GM21528 (cell line): ENCODE measurements around the gene CHST5.
"Not testable (repeated sequence)": the region's sequence is repeated elsewhere in the genome, so short reads cannot be mapped to it uniquely, and the experiment has no call there.

Source experiments
- ATAC-seq: cut with Tn5 transposase; IDR thresholded peaks from one replicate; pipeline ENCODE4 v1.9.1; 2021; ENCODE audit warnings: mild to moderate bottlenecking, moderate library complexity; ENCODE audit not compliant: unreplicated experiment, low FRiP score

The CHST5 gene

GRCh38 chr16:75514296-75514695 is 21.6 kb downstream of the CHST5 start:
- ATAC-seq, result no peak

GRCh38 chr16:75506574-75506973 is 29.3 kb downstream of the CHST5 start:
- no peak for ATAC-seq

- ATAC-seq, result no peak
Observed at GRCh38 chr16:75506107-75506506, 29.8 kb downstream of the CHST5 start.

- no peak for ATAC-seq
Observed at GRCh38 chr16:75503801-75504200, 32.1 kb downstream of the CHST5 start.

GRCh38 chr16:75502916-75503605 is 32.8 kb downstream of the CHST5 start:
- no peak for ATAC-seq

- not testable (repeated sequence) for ATAC-seq
Observed at GRCh38 chr16:75501820-75502219, 34.1 kb downstream of the CHST5 start.

GRCh38 chr16:75501359-75501758 is 34.5 kb downstream of the CHST5 start:
- no peak for ATAC-seq

- not testable (repeated sequence) for ATAC-seq
Observed at GRCh38 chr16:75498605-75499322, 37.1 kb downstream of the CHST5 start.

GRCh38 chr16:75497558-75497957 is 38.4 kb downstream of the CHST5 start:
- ATAC-seq, result no peak

- ATAC-seq, result peak; percentile 52
Observed at GRCh38 chr16:75495076-75495674, 40.7 kb downstream of the CHST5 start, which contains the start of gene CHST6. Gene CHST6 (minus strand): TSS chr16:75495441. CDS start chr16:75479828, 15,613 bp downstream.

GRCh38 chr16:75494661-75495075 is 41.2 kb downstream of the CHST5 start:
- no peak for ATAC-seq

- ATAC-seq, result no peak
Observed at GRCh38 chr16:75494184-75494583, 41.7 kb downstream of the CHST5 start.

- ATAC-seq, result no peak
Observed at GRCh38 chr16:75491876-75492275, 44.0 kb downstream of the CHST5 start.

GRCh38 chr16:75488322-75488721 is 47.6 kb downstream of the CHST5 start:
- ATAC-seq, result no peak

- ATAC-seq, result no peak
Observed at GRCh38 chr16:75486676-75487313, 49.1 kb downstream of the CHST5 start.

GRCh38 chr16:75486014-75486675 is 49.8 kb downstream of the CHST5 start:
- ATAC-seq, result no peak

GRCh38 chr16:75485230-75486013 is 50.5 kb downstream of the CHST5 start:
- ATAC-seq, result peak; percentile 61

- ATAC-seq, result no peak
Observed at GRCh38 chr16:75483222-75483621, 52.7 kb downstream of the CHST5 start.

GRCh38 chr16:75482434-75483205 is 53.3 kb downstream of the CHST5 start:
- no peak for ATAC-seq
